HEK293 (cell line): ENCODE measurements around the gene IKZF4.

Experiments used
- HOXC10 ChIP-seq: sonication (generic); formaldehyde crosslinking; IDR thresholded peaks from 2 replicates; pipeline ENCODE4 v1.8.1; 2023; ENCODE audit warnings: mild to moderate bottlenecking, missing genetic modification reagents
- KLF8 ChIP-seq: fragments of 450-650 bp; formaldehyde crosslinking; IDR thresholded peaks from 2 replicates; pipeline ENCODE4 v1.5.1; 2016; ENCODE audit warnings: missing biosample characterization, missing genetic modification characterization
- KLF9 ChIP-seq: fragments of 450-650 bp; formaldehyde crosslinking; IDR thresholded peaks from 2 replicates; pipeline ENCODE4 v1.5.1; 2016; ENCODE audit warnings: missing biosample characterization, missing genetic modification characterization, low read depth
- MZF1 ChIP-seq: fragments of 450-650 bp; formaldehyde crosslinking; IDR thresholded peaks from 2 replicates; pipeline ENCODE4 v1.5.1; 2017; ENCODE audit warnings: missing biosample characterization, missing genetic modification characterization, borderline replicate concordance
- PRDM4 ChIP-seq: fragments of 450-650 bp; formaldehyde crosslinking; IDR thresholded peaks from 2 replicates; pipeline ENCODE4 v1.5.1; 2017; ENCODE audit warnings: missing biosample characterization, missing genetic modification characterization
- SCRT2 ChIP-seq: fragments of 450-650 bp; formaldehyde crosslinking; IDR thresholded peaks from 2 replicates; pipeline ENCODE4 v1.5.1; 2016; ENCODE audit warnings: missing biosample characterization, missing genetic modification characterization
- TRIM28 ChIP-seq: IDR thresholded peaks from 2 replicates; pipeline ENCODE4 v1.6.1; 2011; ENCODE audit warnings: low read length, control low read depth, borderline replicate concordance
- WT1 ChIP-seq: fragments of 450-650 bp; formaldehyde crosslinking; IDR thresholded peaks from 2 replicates; pipeline ENCODE4 v1.5.1; 2016; ENCODE audit warnings: missing biosample characterization, missing genetic modification characterization
- YY2 ChIP-seq: fragments of 450-650 bp; formaldehyde crosslinking; IDR thresholded peaks from 2 replicates; pipeline ENCODE4 v1.5.1; 2016; ENCODE audit warnings: missing biosample characterization, missing genetic modification characterization
- ZBTB11 ChIP-seq: fragments of 450-650 bp; formaldehyde crosslinking; conservative IDR thresholded peaks from 2 replicates; pipeline ENCODE4 v1.5.1; 2016; ENCODE audit warnings: low read depth, missing biosample characterization, missing genetic modification characterization
- ZBTB17 ChIP-seq: fragments of 450-650 bp; formaldehyde crosslinking; IDR thresholded peaks from 2 replicates; pipeline ENCODE4 v1.5.1; 2016; ENCODE audit warnings: missing biosample characterization, missing genetic modification characterization
- ZBTB8A ChIP-seq: fragments of 450-650 bp; formaldehyde crosslinking; IDR thresholded peaks from 2 replicates; pipeline ENCODE4 v1.5.1; 2016; ENCODE audit warnings: missing biosample characterization, missing genetic modification characterization
- ZFP69B ChIP-seq: fragments of 450-650 bp; formaldehyde crosslinking; IDR thresholded peaks from 2 replicates; pipeline ENCODE4 v1.5.1; 2016; ENCODE audit warnings: missing biosample characterization, missing genetic modification characterization
- ZNF18 ChIP-seq: fragments of 450-650 bp; formaldehyde crosslinking; IDR thresholded peaks from 2 replicates; pipeline ENCODE4 v1.5.1; 2016; ENCODE audit warnings: missing biosample characterization, missing genetic modification characterization
- ZNF280C ChIP-seq: fragments of 450-650 bp; formaldehyde crosslinking; IDR thresholded peaks from 2 replicates; pipeline ENCODE4 v1.5.1; 2016; ENCODE audit warnings: missing biosample characterization, missing genetic modification characterization
- ZNF302 ChIP-seq: fragments of 450-650 bp; formaldehyde crosslinking; IDR thresholded peaks from 2 replicates; pipeline ENCODE4 v1.5.1; 2016; ENCODE audit warnings: missing biosample characterization, missing genetic modification characterization, low read depth
- ZNF433 ChIP-seq: fragments of 450-650 bp; formaldehyde crosslinking; IDR thresholded peaks from 2 replicates; pipeline ENCODE4 v1.5.1; 2016; ENCODE audit warnings: missing biosample characterization, missing genetic modification characterization, low read depth
- ZNF488 ChIP-seq: fragments of 450-650 bp; formaldehyde crosslinking; IDR thresholded peaks from 2 replicates; pipeline ENCODE4 v1.5.1; 2016; ENCODE audit warnings: missing biosample characterization, missing genetic modification characterization
- ZNF664 ChIP-seq: fragments of 450-650 bp; formaldehyde crosslinking; IDR thresholded peaks from 2 replicates; pipeline ENCODE4 v1.5.1; 2016; ENCODE audit warnings: missing biosample characterization, missing genetic modification characterization
- ZNF830 ChIP-seq: fragments of 450-650 bp; IDR thresholded peaks from 2 replicates; pipeline ENCODE4 v1.5.0; 2018; ENCODE audit warnings: missing biosample characterization, missing genetic modification characterization, low read depth, mild to moderate bottlenecking, moderate library complexity
- ZNF837 ChIP-seq: fragments of 450-650 bp; formaldehyde crosslinking; IDR thresholded peaks from 2 replicates; pipeline ENCODE4 v1.5.1; 2016; ENCODE audit warnings: missing biosample characterization, missing genetic modification characterization
- ZXDB ChIP-seq: fragments of 450-650 bp; formaldehyde crosslinking; IDR thresholded peaks from 2 replicates; pipeline ENCODE4 v1.5.1; 2016; ENCODE audit warnings: missing biosample characterization, missing genetic modification characterization
- TF ChIP-seq, protein P1 (sequence below): fragments of 450-650 bp; formaldehyde crosslinking; IDR thresholded peaks from 2 replicates; pipeline ENCODE4; 2016; ENCODE audit warnings: missing biosample characterization, missing genetic modification characterization
- TF ChIP-seq, protein P2 (sequence below): fragments of 450-650 bp; formaldehyde crosslinking; IDR thresholded peaks from 2 replicates; pipeline ENCODE4 v1.5.1; 2016; ENCODE audit warnings: missing biosample characterization, missing genetic modification characterization

IKZF4 gene

GRCh38 chr12:55973599-55974307 lies 47.1 kb upstream of the IKZF4 start, which contains the start of gene RAB5B (continued):
- 0 out of 2 replicates have a peak, but pooled peaks have one; percentile 31 for TF ChIP-seq PRDM4
- TF ChIP-seq, protein P1, sequence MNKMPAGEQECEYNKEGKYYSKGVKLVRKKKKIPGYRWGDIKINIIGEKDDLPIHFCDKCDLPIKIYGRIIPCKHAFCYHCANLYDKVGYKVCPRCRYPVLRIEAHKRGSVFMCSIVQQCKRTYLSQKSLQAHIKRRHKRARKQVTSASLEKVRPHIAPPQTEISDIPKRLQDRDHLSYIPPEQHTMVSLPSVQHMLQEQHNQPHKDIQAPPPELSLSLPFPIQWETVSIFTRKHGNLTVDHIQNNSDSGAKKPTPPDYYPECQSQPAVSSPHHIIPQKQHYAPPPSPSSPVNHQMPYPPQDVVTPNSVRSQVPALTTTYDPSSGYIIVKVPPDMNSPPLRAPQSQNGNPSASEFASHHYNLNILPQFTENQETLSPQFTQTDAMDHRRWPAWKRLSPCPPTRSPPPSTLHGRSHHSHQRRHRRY (tag by site-specific recombination): no peak
- no peak for TF ChIP-seq MZF1 (tag by site-specific recombination)
- no peak for TF ChIP-seq ZNF280C
- TF ChIP-seq WT1 (tag by site-specific recombination): no peak; the same call in 1 of the 2 replicates
- no peak for TF ChIP-seq ZNF664 (tag by site-specific recombination)
- TF ChIP-seq ZNF830 (tag by site-specific recombination): no peak
- TF ChIP-seq ZNF433 (tag by site-specific recombination): no peak
- peak; percentile 99 for TF ChIP-seq SCRT2 (tag by site-specific recombination)
- TF ChIP-seq ZNF18: no peak
- TF ChIP-seq ZXDB: peak; percentile 96
- TF ChIP-seq KLF9 (tag by site-specific recombination): peak; percentile 90
- TF ChIP-seq HOXC10 (CRISPR knock-in tag): no peak
- peak; percentile 84 for TF ChIP-seq ZBTB17 (tag by site-specific recombination)
- TF ChIP-seq ZNF837 (tag by site-specific recombination): no peak
- peak; percentile 51 for TF ChIP-seq ZBTB8A (tag by site-specific recombination)
- TF ChIP-seq YY2 (tag by site-specific recombination): no peak
- peak; percentile 61; the same call in 1 of the 2 replicates for TF ChIP-seq ZFP69B (tag by site-specific recombination)
- TF ChIP-seq KLF8 (tag by site-specific recombination): peak; percentile 98
- TF ChIP-seq, protein P2, sequence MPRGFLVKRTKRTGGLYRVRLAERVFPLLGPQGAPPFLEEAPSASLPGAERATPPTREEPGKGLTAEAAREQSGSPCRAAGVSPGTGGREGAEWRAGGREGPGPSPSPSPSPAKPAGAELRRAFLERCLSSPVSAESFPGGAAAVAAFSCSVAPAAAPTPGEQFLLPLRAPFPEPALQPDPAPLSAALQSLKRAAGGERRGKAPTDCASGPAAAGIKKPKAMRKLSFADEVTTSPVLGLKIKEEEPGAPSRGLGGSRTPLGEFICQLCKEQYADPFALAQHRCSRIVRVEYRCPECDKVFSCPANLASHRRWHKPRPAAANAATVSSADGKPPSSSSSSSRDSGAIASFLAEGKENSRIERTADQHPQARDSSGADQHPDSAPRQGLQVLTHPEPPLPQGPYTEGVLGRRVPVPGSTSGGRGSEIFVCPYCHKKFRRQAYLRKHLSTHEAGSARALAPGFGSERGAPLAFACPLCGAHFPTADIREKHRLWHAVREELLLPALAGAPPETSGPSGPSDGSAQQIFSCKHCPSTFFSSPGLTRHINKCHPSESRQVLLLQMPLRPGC (tag by site-specific recombination): no peak; the same call in 1 of the 2 replicates
- no peak for TF ChIP-seq TRIM28
- TF ChIP-seq ZNF488 (tag by site-specific recombination): no peak
- TF ChIP-seq ZBTB11 (tag by site-specific recombination): no peak; the same call in 1 of the 2 replicates
- TF ChIP-seq ZNF302 (tag by site-specific recombination): no peak
